ENCODE data around the gene INIP.
"Not testable (repeated sequence)": the region's sequence is repeated elsewhere in the genome, so short reads cannot be mapped to it uniquely, and the experiment has no call there.

Gene INIP

DNA sequence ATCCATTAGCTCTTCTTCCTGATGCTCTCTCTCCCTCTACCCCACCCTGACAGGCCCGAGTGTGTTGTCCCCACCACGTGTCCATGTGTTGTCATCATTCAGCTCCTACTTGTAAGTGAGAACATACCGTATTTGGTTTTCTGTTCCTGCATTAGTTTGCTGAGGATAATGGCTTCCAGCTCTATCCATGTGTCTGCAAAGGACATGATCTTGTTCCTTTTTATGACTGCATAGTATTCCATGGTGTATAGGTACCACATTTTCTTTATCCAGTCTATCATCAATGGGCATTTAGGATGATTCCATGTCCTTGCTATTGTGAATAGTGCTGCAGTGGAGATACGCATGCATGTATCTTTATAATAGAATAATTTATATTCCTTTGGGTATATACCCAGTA, 44.7 kb downstream of the INIP start:
- DNase-seq (ENCODE audit: low read depth in 2 of 2): not testable (repeated sequence)

GRCh38 chr9:112670991-112671625, 46.8 kb downstream of the INIP start:
- no peak for DNase-seq (ENCODE audit: low read depth in 2 of 2)

DNA sequence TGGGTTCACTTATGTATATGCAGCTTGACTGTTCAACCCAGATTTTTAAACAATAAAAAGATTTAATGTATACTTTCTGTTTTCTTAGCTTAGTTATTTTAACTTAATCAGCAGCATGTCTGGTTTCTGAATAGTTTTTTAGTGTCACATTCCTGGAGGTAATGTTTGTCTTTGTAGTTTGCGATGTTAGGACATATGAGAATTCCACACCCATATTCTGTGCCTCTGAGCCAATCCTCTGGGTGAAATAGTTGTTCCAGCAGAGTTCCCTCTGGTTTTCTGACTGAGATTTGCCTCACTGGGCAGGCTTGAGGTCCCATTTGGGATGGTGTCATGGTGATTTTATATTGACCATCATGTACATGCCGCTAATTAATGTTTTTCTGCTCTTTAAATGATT, 48.6 kb downstream of the INIP start:
- no peak for DNase-seq (ENCODE audit: low read depth in 2 of 2)

- no peak for DNase-seq (ENCODE audit: low read depth in 2 of 2)
Observed at GRCh38 chr9:112665347-112665746, 52.6 kb downstream of the INIP start.

- no peak for DNase-seq (ENCODE audit: low read depth in 2 of 2)
Observed at GRCh38 chr9:112664531-112664930, 53.4 kb downstream of the INIP start.

- no peak for DNase-seq (ENCODE audit: low read depth in 2 of 2)
Observed at GRCh38 chr9:112663681-112664080, 54.2 kb downstream of the INIP start.

GRCh38 chr9:112659906-112660305, 58.0 kb downstream of the INIP start:
- no peak for DNase-seq (ENCODE audit: low read depth in 2 of 2)

DNA sequence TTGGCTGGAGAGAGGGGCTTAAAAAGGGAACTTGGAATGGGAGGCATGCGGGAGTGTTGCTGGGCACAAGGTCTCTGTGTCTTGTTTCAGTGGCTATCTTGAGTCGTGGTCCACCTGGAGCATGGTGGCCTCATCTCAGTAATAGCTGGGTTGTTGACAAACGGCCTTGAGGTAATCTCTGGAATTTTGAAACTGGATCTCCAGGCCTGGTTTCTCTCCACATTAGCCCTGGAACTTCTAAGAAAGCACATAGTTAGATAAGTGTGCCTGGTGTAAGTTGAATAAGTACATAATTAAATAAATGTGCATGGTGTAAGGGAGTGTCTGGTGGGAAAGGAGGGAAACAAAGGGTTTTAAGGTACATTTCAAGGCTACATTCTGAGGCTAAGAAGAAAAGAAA, 62.2 kb downstream of the INIP start:
- no peak for DNase-seq (ENCODE audit: low read depth in 2 of 2)

GRCh38 chr9:112654282-112654681, 63.6 kb downstream of the INIP start:
- DNase-seq (ENCODE audit: low read depth in 2 of 2): no peak

- DNase-seq (ENCODE audit: low read depth in 2 of 2): no peak
Observed at GRCh38 chr9:112648624-112649023, 69.3 kb downstream of the INIP start.

GRCh38 chr9:112647596-112647995, 70.3 kb downstream of the INIP start:
- DNase-seq (ENCODE audit: low read depth in 2 of 2): no peak

GRCh38 chr9:112642126-112642525, 75.8 kb downstream of the INIP start:
- no peak for DNase-seq (ENCODE audit: low read depth in 2 of 2)

DNA sequence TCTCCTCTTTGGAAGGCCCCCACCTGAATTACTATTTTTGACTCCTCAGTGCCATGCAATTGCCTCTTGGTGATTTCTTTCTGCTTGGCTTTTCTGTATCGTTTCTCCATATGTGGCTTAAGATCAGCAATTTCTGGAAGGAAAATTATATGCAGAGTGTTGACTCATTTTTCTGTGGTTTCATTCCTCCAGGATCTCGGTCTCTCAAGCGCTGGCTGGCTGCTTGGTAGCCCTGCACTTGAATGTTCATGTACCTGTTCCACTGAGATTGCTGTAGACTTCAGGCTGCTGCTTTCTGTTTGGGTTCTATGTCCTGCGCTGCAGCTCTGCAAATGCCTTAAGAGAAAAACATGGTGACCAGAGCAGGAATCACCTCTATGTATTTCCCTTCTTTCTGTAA, 77.6 kb downstream of the INIP start:
- no peak for DNase-seq (ENCODE audit: low read depth in 2 of 2)

Measured in activated CD8-positive, alpha-beta memory T cell treated with anti-CD3 and anti-CD28 coated beads for 4 hours (primary cell).